ENCODE measurements around the gene KCNA1. TPM values are rescaled to one million over a fixed set of nuclear protein-coding genes. Genes with fewer than 3 reads are reported as not detected.

KCNA1 gene
- total and polyA plus RNA-seq, 2 donors (not counting 1 experiment from before 2014, with no cell fraction given) = not detected

- Histone ChIP-seq H4K20me1 (ENCODE audit: control insufficient read depth, extremely low read depth, insufficient read depth, low read length) (no peaks in the 10 kb centered on the region), H3K4me1 (ENCODE audit: control insufficient read depth, extremely low read depth, insufficient read depth, low read length) (no peaks in the 10 kb centered on the region), H3K79me2 (ENCODE audit: control insufficient read depth, insufficient read depth, low read length) (no peaks in the 10 kb centered on the region), H3K4me2 (ENCODE audit: extremely low read depth, insufficient read depth, low read length) (no peak overlapping the region), H2AFZ (ENCODE audit: low read length) (no peak overlapping the region), H3K36me3 (ENCODE audit: control insufficient read depth, insufficient read depth, low read length) (no peaks in the 10 kb centered on the region), H3K4me3 (replicated peaks in 1 of 4; ENCODE audit: control extremely low read depth in 1 of 4, insufficient read depth in 1 of 4, low read depth in 3 of 4, low read length in 4 of 4) (no peak overlapping the region), H3K27me3 (ENCODE audit: control insufficient read depth, insufficient read depth, low read length) (no peaks in the 10 kb centered on the region), H3K27ac (ENCODE audit: insufficient read depth, low read length) (no peak overlapping the region), H3K9ac (ENCODE audit: insufficient read depth, low read length) (no peak overlapping the region), H3K9me3 (ENCODE audit: control insufficient read depth, insufficient read depth, low read depth, low read length) (no peaks in the 10 kb centered on the region)
- no peak for DNase-seq (ENCODE audit: low read depth in 2 of 2)
- TF ChIP-seq EZH2 (IDR thresholded peaks at IDR 0.05; ENCODE audit: low read length, missing control alignments) (no peak), CTCF (conservative IDR thresholded peaks at IDR 0.05 in 1 of 2, IDR thresholded peaks at IDR 0.05 in 1 of 2; ENCODE audit: low read depth in 1 of 2, low read length in 2 of 2) (no peak)
These were observed 33.6 kb downstream of the KCNA1 start for GRCh38 chr12:4943067-4943937.

- Histone ChIP-seq H3K36me3 (ENCODE audit: control insufficient read depth, insufficient read depth, low read length) (no peaks in the 10 kb centered on the region), H4K20me1 (ENCODE audit: control insufficient read depth, extremely low read depth, insufficient read depth, low read length) (no peaks in the 10 kb centered on the region), H3K9ac (ENCODE audit: insufficient read depth, low read length) (no peak overlapping the region), H3K27me3 (ENCODE audit: control insufficient read depth, insufficient read depth, low read length) (no peaks in the 10 kb centered on the region), H3K27ac (ENCODE audit: insufficient read depth, low read length) (no peak overlapping the region), H3K4me3 (replicated peaks in 1 of 4; ENCODE audit: control extremely low read depth in 1 of 4, insufficient read depth in 1 of 4, low read depth in 3 of 4, low read length in 4 of 4) (no peak overlapping the region), H2AFZ (ENCODE audit: low read length) (no peak overlapping the region), H3K9me3 (ENCODE audit: control insufficient read depth, insufficient read depth, low read depth, low read length) (no peaks in the 10 kb centered on the region), H3K4me2 (ENCODE audit: extremely low read depth, insufficient read depth, low read length) (no peak overlapping the region), H3K79me2 (ENCODE audit: control insufficient read depth, insufficient read depth, low read length) (no peaks in the 10 kb centered on the region), H3K4me1 (ENCODE audit: control insufficient read depth, extremely low read depth, insufficient read depth, low read length) (no peaks in the 10 kb centered on the region)
- no peak for DNase-seq (ENCODE audit: low read depth in 2 of 2)
- TF ChIP-seq EZH2 (IDR thresholded peaks at IDR 0.05; ENCODE audit: low read length, missing control alignments) (no peak), CTCF (conservative IDR thresholded peaks at IDR 0.05 in 1 of 2, IDR thresholded peaks at IDR 0.05 in 1 of 2; ENCODE audit: low read depth in 1 of 2, low read length in 2 of 2) (no peak)
These were observed 34.2 kb downstream of the KCNA1 start for GRCh38 chr12:4943938-4944284.

- TF ChIP-seq EZH2 (IDR thresholded peaks at IDR 0.05; ENCODE audit: low read length, missing control alignments) (no peak), CTCF (conservative IDR thresholded peaks at IDR 0.05 in 1 of 2, IDR thresholded peaks at IDR 0.05 in 1 of 2; ENCODE audit: low read depth in 1 of 2, low read length in 2 of 2) (no peak)
- no peak overlapping the region for H3K4me2 ChIP-seq (ENCODE audit: extremely low read depth, insufficient read depth, low read length)
- no peaks in the 10 kb centered on the region for H4K20me1 ChIP-seq (ENCODE audit: control insufficient read depth, extremely low read depth, insufficient read depth, low read length)
- no peaks in the 10 kb centered on the region for H3K9me3 ChIP-seq (ENCODE audit: control insufficient read depth, insufficient read depth, low read depth, low read length)
- no peaks in the 10 kb centered on the region for H3K79me2 ChIP-seq (ENCODE audit: control insufficient read depth, insufficient read depth, low read length)
- H3K27me3 ChIP-seq (ENCODE audit: control insufficient read depth, insufficient read depth, low read length) = no peaks in the 10 kb centered on the region
- H3K9ac ChIP-seq (ENCODE audit: insufficient read depth, low read length) = no peak overlapping the region
- H3K4me3 ChIP-seq (replicated peaks in 1 of 4; ENCODE audit: control extremely low read depth in 1 of 4, insufficient read depth in 1 of 4, low read depth in 3 of 4, low read length in 4 of 4) = no peak overlapping the region
- H3K27ac ChIP-seq (ENCODE audit: insufficient read depth, low read length) = no peak overlapping the region
- no peaks in the 10 kb centered on the region for H3K4me1 ChIP-seq (ENCODE audit: control insufficient read depth, extremely low read depth, insufficient read depth, low read length)
- H3K36me3 ChIP-seq (ENCODE audit: control insufficient read depth, insufficient read depth, low read length) = no peaks in the 10 kb centered on the region
- H2AFZ ChIP-seq (ENCODE audit: low read length) = no peak overlapping the region
- DNase-seq (ENCODE audit: low read depth in 2 of 2) = no peak
These were observed 37.5 kb downstream of the KCNA1 start for GRCh38 chr12:4947253-4947652.
